Activated naive CD4-positive, alpha-beta T cell treated with anti-CD3 and anti-CD28 coated beads, Interleukin-2, amount 50 U/mL, for 72 hours (primary cell): ENCODE results near the gene CACNG7. TPM values are rescaled to one million over a fixed set of nuclear protein-coding genes. Genes with fewer than 3 reads are reported as not detected.

Experiments
- total RNA-seq, 2 donors: library from RNA; stranded (reverse); gene quantifications; one replicate each; pipeline ENCODE4 v1.2.3, GENCODE V29; 2022

The CACNG7 gene
- total RNA-seq, 2 donors from 2014 or later: not detected

Other genes starting within 250 kb of the CACNG7 start
- gene NLRP12, start 85.0 kb upstream of the CACNG7 start, total RNA-seq: not detected
- 10 to 100 TPM; 33.1 to 89.8 TPM for gene MYADM, start 41.4 kb upstream of the CACNG7 start, total RNA-seq
- gene PRKCG, start 27.1 kb upstream of the CACNG7 start, total RNA-seq: under 1 TPM in 1 of 2 donors, not detected in 1; 0.10 TPM
- not detected for gene CACNG8, start 53.7 kb downstream of the CACNG7 start, total RNA-seq
- not detected for gene CACNG6, start 82.4 kb downstream of the CACNG7 start, total RNA-seq
- not detected for gene VSTM1, start 154.6 kb downstream of the CACNG7 start, total RNA-seq
- not detected for gene TARM1, start 172.1 kb downstream of the CACNG7 start, total RNA-seq
- under 1 TPM in 1 of 2 donors, not detected in 1; 0.72 TPM for gene OSCAR, start 191.5 kb downstream of the CACNG7 start, total RNA-seq
- 10 to 100 TPM; 59.4 to 76.1 TPM for gene NDUFA3, start 193.6 kb downstream of the CACNG7 start, total RNA-seq
- gene TFPT, start 206.4 kb downstream of the CACNG7 start, total RNA-seq: 10 to 100 TPM; 30.4 to 37.4 TPM
- gene PRPF31, start 206.5 kb downstream of the CACNG7 start, total RNA-seq: 10 to 100 TPM; 47.9 to 92.9 TPM
- 10 to 100 TPM; 57.3 to 59.9 TPM for gene CNOT3, start 228.5 kb downstream of the CACNG7 start, total RNA-seq